Smooth muscle cell (in vitro differentiated cells): ENCODE measurements around the gene MYH14. TPM values are rescaled to one million over a fixed set of nuclear protein-coding genes. Genes with fewer than 3 reads are reported as not detected.

Experiments
- DNase-seq: peaks from one replicate; lab custom pipeline; 2025; ENCODE audit not compliant: unreplicated experiment; lab: John Stamatoyannopoulos, UW
- H2AFZ ChIP-seq: fragments of 200-600 bp; sonication (generic); 2 replicates; pipeline ENCODE4 v1.6.0; 2016; ENCODE audit warnings: antibody characterized with exemption, low read depth, mild to moderate bottlenecking
- H3F3A ChIP-seq: fragments of 200-600 bp; sonication (generic); 2 replicates; pipeline ENCODE4 v1.6.0; 2017; ENCODE audit warnings: antibody characterized with exemption, low read depth
- H3K27ac ChIP-seq: fragments of 200-600 bp; sonication (generic); 2 replicates; pipeline ENCODE4 v1.5.1; 2016; ENCODE audit warnings: low read depth, mild to moderate bottlenecking
- H3K27me3 ChIP-seq: fragments of 200-600 bp; sonication (generic); 2 replicates; pipeline ENCODE4 v1.6.1; 2016; ENCODE audit warnings: low read depth, mild to moderate bottlenecking
- H3K36me3 ChIP-seq: fragments of 200-600 bp; sonication (generic); 2 replicates; pipeline ENCODE4 v1.5.1; 2016; ENCODE audit warnings: low read depth
- H3K4me1 ChIP-seq: fragments of 200-600 bp; sonication (generic); 2 replicates; pipeline ENCODE4 v1.5.1; 2016; ENCODE audit warnings: low read depth
- H3K4me2 ChIP-seq: fragments of 200-600 bp; sonication (generic); 2 replicates; pipeline ENCODE4 v1.6.0; 2016; ENCODE audit warnings: mild to moderate bottlenecking
- H3K4me3 ChIP-seq: fragments of 200-600 bp; sonication (generic); 2 replicates; pipeline ENCODE4 v1.5.1; 2016; ENCODE audit warnings: mild to moderate bottlenecking
- H3K79me2 ChIP-seq: fragments of 200-600 bp; sonication (generic); 2 replicates; pipeline ENCODE4 v1.6.0; 2016; ENCODE audit warnings: low read depth, mild to moderate bottlenecking
- H3K9ac ChIP-seq: fragments of 200-600 bp; sonication (generic); 2 replicates; pipeline ENCODE4 v1.6.0; 2016; ENCODE audit warnings: low read depth
- H3K9me3 ChIP-seq: fragments of 200-600 bp; sonication (generic); replicated peaks from 2 replicates; pipeline ENCODE4 v1.5.1; 2016; ENCODE audit warnings: low read depth
- H4K20me1 ChIP-seq: fragments of 200-600 bp; sonication (generic); 2 replicates; pipeline ENCODE4 v1.6.0; 2016; ENCODE audit warnings: low read depth
- CTCF ChIP-seq: fragments of 200-600 bp; sonication (generic); IDR thresholded peaks from 2 replicates; pipeline ENCODE4 v1.5.1; 2017; ENCODE audit warnings: borderline replicate concordance, mild to moderate bottlenecking, antibody characterized with exemption; ENCODE audit not compliant: insufficient read depth, poor library complexity, severe bottlenecking
- WGBS: methylation state at CpG from one replicate; pipeline ENCODE4 v1.1.7; 2016; ENCODE audit warnings: low lambda C conversion rate; 5-methylcytosine and 5-hydroxymethylcytosine counted together
- polyA plus RNA-seq: library from polyadenylated mRNA; unstranded; fragments of >200 nt; fragmentation: Nextera tagmentation; extraction: Ambion mirVana; gene quantifications from 2 replicates; pipeline ENCODE4 v1.2.1, GENCODE V29; 2016
- total RNA-seq: library from RNA; depleted of rRNA; stranded (reverse); fragments of >200 nt; gene quantifications from 2 replicates; pipeline ENCODE4 v1.2.3, GENCODE V29; 2014

Gene MYH14
- total and polyA plus RNA-seq, 2 experiments from 2014 or later: 7.5 to 30.6 TPM

- no peak for DNase-seq
- Histone ChIP-seq H2AFZ (no peak overlapping the region), H3K27me3 (no peaks in the 10 kb centered on the region), H3K4me1 (no peaks in the 10 kb centered on the region), H4K20me1 (no peaks in the 10 kb centered on the region), H3F3A (no peaks in the 10 kb centered on the region), H3K4me3 (no peak overlapping the region), H3K36me3 (no peaks in the 10 kb centered on the region), H3K79me2 (no peaks in the 10 kb centered on the region), H3K9me3 (no peaks in the 10 kb centered on the region), H3K9ac (no peak overlapping the region), H3K4me2 (no peak overlapping the region), H3K27ac (no peak overlapping the region)
- WGBS: 91% methylated on average over 23 of the region's 23 CpGs
- peak; percentile 51 for TF ChIP-seq CTCF
Measured at GRCh38 chr19:50252111-50252886, 48.9 kb downstream of the MYH14 start.

GRCh38 chr19:50252887-50253268 lies 49.5 kb downstream of the MYH14 start:
- no peak for TF ChIP-seq CTCF
- WGBS: 85% methylated on average over 5 of the region's 5 CpGs
- H3K9ac ChIP-seq: no peak overlapping the region

GRCh38 chr19:50255115-50255514 lies 51.7 kb downstream of the MYH14 start:
- 77% methylated on average over 5 of the region's 5 CpGs for WGBS
- no peak for DNase-seq
- H3K9ac ChIP-seq: no peak overlapping the region

More at GRCh38 chr19:50252887-50253268, 49.5 kb downstream of the MYH14 start:
- Histone ChIP-seq H3K27ac (no peak overlapping the region), H3K79me2 (no peaks in the 10 kb centered on the region), H3K4me3 (no peak overlapping the region), H3K4me2 (no peak overlapping the region), H3K9me3 (no peaks in the 10 kb centered on the region), H2AFZ (no peak overlapping the region), H3K27me3 (no peaks in the 10 kb centered on the region), H3K36me3 (no peaks in the 10 kb centered on the region), H4K20me1 (no peaks in the 10 kb centered on the region), H3K4me1 (no peaks in the 10 kb centered on the region), H3F3A (no peaks in the 10 kb centered on the region)
- DNase-seq: no peak

More at GRCh38 chr19:50255115-50255514, 51.7 kb downstream of the MYH14 start:
- Histone ChIP-seq H3K4me2 (no peak overlapping the region), H3K27ac (no peak overlapping the region), H3K27me3 (no peaks in the 10 kb centered on the region), H3K9me3 (no peaks in the 10 kb centered on the region), H2AFZ (no peak overlapping the region), H3K79me2 (no peaks in the 10 kb centered on the region), H3K36me3 (no peaks in the 10 kb centered on the region), H3K4me1 (no peaks in the 10 kb centered on the region), H3F3A (no peaks in the 10 kb centered on the region), H4K20me1 (no peaks in the 10 kb centered on the region), H3K4me3 (no peak overlapping the region)
- no peak for TF ChIP-seq CTCF
